Lower lobe of right lung (tissue), 2 donors: Measurements from ENCODE around the gene ZBED1. TPM values are rescaled to one million over a fixed set of nuclear protein-coding genes. Genes with fewer than 3 reads are reported as not detected.
"Not testable (repeated sequence)": the region's sequence is repeated elsewhere in the genome, so short reads cannot be mapped to it uniquely, and the experiment has no call there.

Experiments
- ATAC-seq, 2 donors: fragments of 200-7000 bp; cut with Tn5 transposase; one replicate each; pipeline ENCODE4 v1.9.1; 2020 to 2022; ENCODE audit warnings: mild to moderate bottlenecking in 2 of 2, moderate library complexity in 2 of 2
- DNase-seq: peaks from one replicate; pipeline ENCODE4 v3.0.0-alpha.2; 2020
- H3K27ac ChIP-seq: fragments of 200-600 bp; one replicate; pipeline ENCODE4 v1.8.0; 2022
- H3K27me3 ChIP-seq: fragments of 200-600 bp; one replicate; pipeline ENCODE4 v1.8.0; 2022; ENCODE audit warnings: low read depth
- H3K36me3 ChIP-seq: fragments of 200-600 bp; one replicate; pipeline ENCODE4 v1.8.0; 2022; ENCODE audit warnings: mild to moderate bottlenecking
- H3K4me1 ChIP-seq: fragments of 200-600 bp; one replicate; pipeline ENCODE4 v1.8.0; 2022
- H3K4me3 ChIP-seq: fragments of 200-600 bp; one replicate; pipeline ENCODE4 v1.8.0; 2022; ENCODE audit warnings: mild to moderate bottlenecking
- H3K9me3 ChIP-seq: fragments of 200-600 bp; one replicate; pipeline ENCODE4 v1.8.0; 2022
- CTCF ChIP-seq: fragments of 200-600 bp; IDR thresholded peaks from one replicate; pipeline ENCODE4 v1.8.0; 2022; ENCODE audit warnings: antibody characterized with exemption, mild to moderate bottlenecking
- intact Hi-C: fragments of 100-400 bp; cut with DNase I; formaldehyde crosslinking; loops from one replicate; pipeline ENCODE4 v1.11.0; 2022
- total RNA-seq: library from RNA; stranded (reverse); fragmentation: NEBNext Ultra II Directional; extraction: Animal tissue kit (Norgen Biotek cat#: 25700); gene quantifications from one replicate; pipeline ENCODE4 v1.2.1, GENCODE V29; 2021
- donor health status: DM: no; HTN: yes; CAD: no; lungs with severe emphysema.

The ZBED1 gene
- total RNA-seq, 1 donor from 2014 or later, result 46.3 TPM

DNA sequence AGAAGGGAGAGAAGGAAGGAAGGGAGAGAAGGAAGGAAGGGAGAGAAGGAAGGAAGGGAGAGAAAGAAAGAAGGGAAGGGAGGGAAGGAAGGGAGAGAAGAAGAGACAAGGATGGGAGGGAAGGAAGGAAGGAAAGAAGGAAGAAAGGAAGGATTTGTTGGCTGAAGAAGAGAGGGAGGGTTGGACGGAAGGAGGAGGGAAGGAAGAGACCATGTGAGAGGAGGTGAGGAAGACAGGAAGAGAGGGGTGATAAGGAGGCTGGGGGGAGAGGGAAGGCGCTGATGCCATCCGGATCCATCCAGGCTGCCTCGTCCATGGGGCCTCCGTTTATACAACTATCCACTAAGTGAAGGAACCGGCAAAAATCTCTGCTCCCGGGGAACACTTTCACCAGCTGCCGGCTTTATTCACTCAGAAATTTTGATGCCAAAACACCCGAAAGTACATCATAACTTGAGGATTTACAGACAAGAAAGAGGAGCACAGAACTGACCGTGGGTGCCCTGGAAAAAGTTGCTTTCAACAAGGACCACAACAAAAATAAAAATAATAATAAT is 14.9 kb downstream of the ZBED1 start:
- no peaks in the 10 kb centered on the region for H3K27me3 ChIP-seq
- ATAC-seq (no peak), DNase-seq (no peak)
- TF ChIP-seq CTCF, result no peak
- no peaks in the 10 kb centered on the region for H3K4me1 ChIP-seq
- intact Hi-C loops, result no loop called here
- no peak overlapping the region for H3K4me3 ChIP-seq
- no peaks in the 10 kb centered on the region for H3K9me3 ChIP-seq
- H3K36me3 ChIP-seq, result peaks cover 54% of the 10 kb centered on the region
- H3K27ac ChIP-seq, result no peak overlapping the region

GRCh38 chrX:2484721-2485648 is 15.8 kb downstream of the ZBED1 start:
- ATAC-seq, result no peak
- intact Hi-C loops, result no loop called here

DNA sequence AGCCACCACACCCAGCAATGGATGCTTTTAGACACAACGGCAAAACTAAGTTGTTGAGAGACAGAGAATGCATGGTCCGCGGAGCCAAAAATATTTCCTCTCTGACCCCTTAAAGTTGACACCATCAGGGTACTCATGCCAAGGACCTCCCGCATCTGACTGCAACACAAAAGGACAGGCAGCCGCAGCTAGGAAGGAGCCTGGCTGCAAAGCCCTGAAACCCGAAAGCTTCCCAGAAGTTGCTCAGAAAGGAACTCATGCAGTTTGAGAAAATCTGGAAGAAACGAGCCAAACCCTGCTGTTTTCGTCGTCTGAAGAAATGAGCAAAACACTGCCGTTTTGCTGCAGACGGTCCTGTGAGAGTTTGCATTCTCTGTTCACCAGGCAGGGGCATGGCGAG is 16.5 kb downstream of the ZBED1 start:
- Histone ChIP-seq H3K4me3 (peak overlapping the region; percentile 19), H3K27ac (peak overlapping the region; percentile 56), H3K9me3 (no peaks in the 10 kb centered on the region), H3K36me3 (peaks cover 40% of the 10 kb centered on the region), H3K27me3 (no peaks in the 10 kb centered on the region), H3K4me1 (no peaks in the 10 kb centered on the region)
- DNase-seq, result no peak
- TF ChIP-seq CTCF, result no peak
- peak in 1 of 2 donors; percentile 57 for ATAC-seq
- intact Hi-C loops, result no loop called here

More at GRCh38 chrX:2484721-2485648, 15.8 kb downstream of the ZBED1 start:
- H3K36me3 ChIP-seq, result peaks cover 47% of the 10 kb centered on the region
- H3K4me3 ChIP-seq, result peak overlapping the region; percentile 19
- no peaks in the 10 kb centered on the region for H3K9me3 ChIP-seq
- no peak for DNase-seq
- H3K27me3 ChIP-seq, result no peaks in the 10 kb centered on the region
- TF ChIP-seq CTCF, result no peak
- peak overlapping the region; percentile 56 for H3K27ac ChIP-seq
- no peaks in the 10 kb centered on the region for H3K4me1 ChIP-seq

GRCh38 chrX:2483398-2484060 is 17.2 kb downstream of the ZBED1 start:
- DNase-seq, result peak; percentile 10

GRCh38 chrX:2481597-2481996 is 19.2 kb downstream of the ZBED1 start:
- H3K4me1 ChIP-seq, H3K27me3 ChIP-seq, H3K4me3 ChIP-seq, H3K9me3 ChIP-seq, intact Hi-C loops, ATAC-seq, H3K27ac ChIP-seq: not testable (repeated sequence)
- peaks cover 13% of the 10 kb centered on the region for H3K36me3 ChIP-seq
- peak; percentile 16 for DNase-seq

More at GRCh38 chrX:2483398-2484060, 17.2 kb downstream of the ZBED1 start:
- intact Hi-C loops, result no loop called here
- Histone ChIP-seq H3K9me3 (no peaks in the 10 kb centered on the region), H3K27me3 (no peaks in the 10 kb centered on the region), H3K4me1 (no peaks in the 10 kb centered on the region), H3K36me3 (peaks cover 32% of the 10 kb centered on the region), H3K4me3 (no peak overlapping the region), H3K27ac (no peak overlapping the region)
- no peak for TF ChIP-seq CTCF
- no peak for ATAC-seq

- DNase-seq, H3K9me3 ChIP-seq, H3K4me1 ChIP-seq, H3K27ac ChIP-seq, H3K27me3 ChIP-seq, intact Hi-C loops, H3K4me3 ChIP-seq, H3K36me3 ChIP-seq, ATAC-seq: not testable (repeated sequence)
Measured at GRCh38 chrX:2479982-2480381, 20.8 kb downstream of the ZBED1 start.
